ENCODE results near the gene HOXC5. TPM values are rescaled to one million over a fixed set of nuclear protein-coding genes. Genes with fewer than 3 reads are reported as not detected.

HOXC5 gene
- total RNA-seq, 2 experiments from 2014 or later, result not detected

- Mint-ChIP-seq H3K4me1 (peaks cover 22% of the 10 kb centered on the region), H3K4me3 (no peak overlapping the region), H3K27me3 (peaks cover 87% of the 10 kb centered on the region), H3K27ac (no peak overlapping the region), H3K9me3 (ENCODE audit: low read depth) (no peaks in the 10 kb centered on the region), H3K36me3 (no peaks in the 10 kb centered on the region)
- DNase-seq (no peak), ATAC-seq (no peak)
- CTCF ChIA-PET, result interaction anchor here (0.9 to 1.3 kb wide), 6 partner anchors 9 to 152 kb away, joined by 3 to 6 read pairs (median 4); partner anchors contain the start of genes HOXC5 and HOXC9
These were observed 22.7 kb downstream of the HOXC5 start for GRCh38 chr12:54055552-54055951.

DNA sequence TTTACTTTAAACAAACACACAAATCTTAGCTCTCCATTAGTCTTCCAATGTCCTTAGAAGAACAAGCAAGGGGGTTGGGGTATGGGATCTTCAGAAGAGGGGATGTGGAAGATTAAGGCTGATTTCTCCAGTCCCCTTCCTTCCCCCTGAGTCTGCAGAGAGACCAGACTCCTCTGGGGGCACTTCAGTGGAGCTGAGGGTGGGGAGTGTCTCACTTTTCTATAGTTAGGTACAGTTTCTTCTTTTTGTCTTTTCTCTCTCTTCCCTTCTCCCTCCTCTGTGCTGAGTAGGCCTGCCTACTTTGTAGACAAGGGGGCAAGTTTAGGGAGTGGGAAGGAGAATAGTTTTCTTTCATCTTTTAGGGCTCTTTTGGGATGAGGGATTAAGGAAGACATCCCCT, 23.3 kb downstream of the HOXC5 start:
- DNase-seq (no peak), ATAC-seq (no peak)
- no peak overlapping the region for H3K4me3 Mint-ChIP-seq
- CTCF ChIA-PET, result interaction anchor here (0.9 to 1.3 kb wide), 6 partner anchors 8 to 152 kb away, joined by 3 to 6 read pairs (median 4); partner anchors contain the start of genes HOXC5 and HOXC9
- no peak overlapping the region for H3K27ac Mint-ChIP-seq
- no peaks in the 10 kb centered on the region for H3K9me3 Mint-ChIP-seq (ENCODE audit: low read depth)
- peaks cover 87% of the 10 kb centered on the region for H3K27me3 Mint-ChIP-seq
- peaks cover 21% of the 10 kb centered on the region for H3K4me1 Mint-ChIP-seq
- H3K36me3 Mint-ChIP-seq, result no peaks in the 10 kb centered on the region

DNA sequence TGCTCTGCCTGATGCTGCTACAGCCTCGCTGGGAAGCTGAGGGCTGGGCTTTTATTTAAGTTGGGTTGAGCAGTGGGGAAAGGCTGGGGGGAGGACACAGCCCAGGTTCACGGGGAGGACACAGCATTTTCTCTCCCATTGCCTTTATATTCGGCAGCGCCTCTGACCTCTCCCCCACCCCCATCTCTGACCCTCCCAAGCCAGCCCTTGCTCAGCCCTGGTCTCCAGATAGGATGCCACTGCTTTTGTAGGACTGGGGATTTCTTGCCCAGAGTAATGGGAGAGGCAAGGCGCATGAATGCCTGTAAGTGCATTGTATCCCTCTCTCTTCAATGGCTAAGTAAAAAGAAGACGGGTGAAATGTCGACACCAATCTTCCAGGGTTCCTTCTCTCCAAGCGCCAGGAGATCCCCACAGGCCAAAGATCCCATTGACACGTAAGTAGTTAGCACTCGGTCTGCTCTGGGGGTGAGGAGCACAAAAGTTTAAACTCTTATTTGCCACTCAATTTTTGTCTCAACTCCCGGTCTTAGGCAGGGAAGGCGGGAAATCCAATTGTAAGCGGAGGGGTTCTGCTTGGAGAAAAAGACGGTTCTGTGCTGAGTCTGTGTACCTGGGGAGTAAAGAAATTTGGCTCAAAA, 25.4 kb downstream of the HOXC5 start:
- ATAC-seq, result no peak
- Mint-ChIP-seq H3K36me3 (no peaks in the 10 kb centered on the region), H3K9me3 (ENCODE audit: low read depth) (no peaks in the 10 kb centered on the region), H3K27ac (no peak overlapping the region), H3K4me3 (no peak overlapping the region), H3K4me1 (peaks cover 9% of the 10 kb centered on the region), H3K27me3 (peaks cover 87% of the 10 kb centered on the region)
- no peak for DNase-seq
- CTCF ChIA-PET, result interaction anchor here (2.2 kb wide), 1 partner anchor 156 kb away, joined by 6 read pairs; no protein-coding TSS in a partner anchor

GRCh38 chr12:54059668-54060067, 26.8 kb downstream of the HOXC5 start:
- Mint-ChIP-seq H3K4me3 (no peak overlapping the region), H3K27me3 (peaks cover 90% of the 10 kb centered on the region), H3K27ac (no peak overlapping the region), H3K36me3 (no peaks in the 10 kb centered on the region), H3K4me1 (peaks cover 4% of the 10 kb centered on the region), H3K9me3 (ENCODE audit: low read depth) (no peaks in the 10 kb centered on the region)
- ATAC-seq (no peak), DNase-seq (no peak)
- CTCF ChIA-PET, result interaction anchor here (0.7 to 2.2 kb wide), 6 partner anchors 19 to 155 kb away, joined by 3 to 6 read pairs (median 4); partner anchors contain the start of genes HOXC10 and HOXC5

- no peak overlapping the region for H3K4me3 Mint-ChIP-seq
- H3K27me3 Mint-ChIP-seq, result peaks cover 85% of the 10 kb centered on the region
- H3K4me1 Mint-ChIP-seq, result peaks cover 1% of the 10 kb centered on the region
- no peak overlapping the region for H3K27ac Mint-ChIP-seq
- no peaks in the 10 kb centered on the region for H3K9me3 Mint-ChIP-seq (ENCODE audit: low read depth)
- ATAC-seq (no peak), DNase-seq (no peak)
- CTCF ChIA-PET, result interaction anchor here (1.5 to 2.2 kb wide), 3 partner anchors 131 to 154 kb away, joined by 5 to 6 read pairs (median 5); no protein-coding TSS in a partner anchor
- no peaks in the 10 kb centered on the region for H3K36me3 Mint-ChIP-seq
These were observed 27.5 kb downstream of the HOXC5 start for GRCh38 chr12:54060174-54060974.

DNA sequence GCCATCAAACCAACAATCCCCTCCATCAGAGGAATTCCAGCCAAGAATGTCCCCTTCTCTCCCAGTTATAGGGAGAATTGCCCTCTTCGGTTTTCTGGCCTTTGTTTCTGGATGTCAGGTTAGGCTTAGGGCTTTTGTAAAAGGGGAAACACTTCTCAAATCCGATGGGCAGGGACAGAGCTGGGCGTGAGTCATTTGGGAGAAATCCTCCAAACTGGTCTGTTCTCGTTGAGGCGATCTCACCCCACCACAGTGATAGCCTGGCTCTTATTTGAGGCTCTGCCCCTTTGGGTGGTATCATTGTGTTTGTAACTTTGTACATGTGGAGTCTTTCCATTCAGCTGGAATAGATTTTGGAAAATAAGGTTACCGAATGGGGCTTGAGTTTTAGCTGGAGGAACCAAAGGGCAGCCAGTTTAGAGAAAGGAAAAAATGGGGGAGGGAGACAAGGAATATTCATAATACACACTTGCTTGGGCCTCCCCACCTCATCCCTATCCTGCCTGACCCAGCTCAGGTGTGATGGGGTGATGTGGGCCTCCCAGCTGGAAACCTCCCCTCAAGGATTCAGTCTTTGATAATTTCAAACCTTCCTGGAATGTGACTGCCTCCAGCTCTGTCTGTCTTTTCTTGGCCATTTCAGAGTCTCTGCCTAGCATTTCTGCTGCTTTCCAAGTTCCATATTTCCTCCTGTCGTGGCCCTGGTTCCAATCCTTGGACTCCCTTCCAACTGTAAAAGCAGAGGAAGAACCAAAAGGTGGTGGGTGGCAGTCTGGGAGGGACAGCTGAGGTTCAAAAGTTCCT, 28.3 kb downstream of the HOXC5 start:
- CTCF ChIA-PET, result interaction anchor here (0.8 kb wide), 1 partner anchor 8 kb away, joined by 3 read pairs; no protein-coding TSS in a partner anchor
- H3K4me1 Mint-ChIP-seq, result no peaks in the 10 kb centered on the region
- ATAC-seq (no peak), DNase-seq (no peak)
- no peaks in the 10 kb centered on the region for H3K36me3 Mint-ChIP-seq
- H3K27me3 Mint-ChIP-seq, result peaks cover 82% of the 10 kb centered on the region
- no peak overlapping the region for H3K27ac Mint-ChIP-seq
- no peaks in the 10 kb centered on the region for H3K9me3 Mint-ChIP-seq (ENCODE audit: low read depth)
- no peak overlapping the region for H3K4me3 Mint-ChIP-seq

DNA sequence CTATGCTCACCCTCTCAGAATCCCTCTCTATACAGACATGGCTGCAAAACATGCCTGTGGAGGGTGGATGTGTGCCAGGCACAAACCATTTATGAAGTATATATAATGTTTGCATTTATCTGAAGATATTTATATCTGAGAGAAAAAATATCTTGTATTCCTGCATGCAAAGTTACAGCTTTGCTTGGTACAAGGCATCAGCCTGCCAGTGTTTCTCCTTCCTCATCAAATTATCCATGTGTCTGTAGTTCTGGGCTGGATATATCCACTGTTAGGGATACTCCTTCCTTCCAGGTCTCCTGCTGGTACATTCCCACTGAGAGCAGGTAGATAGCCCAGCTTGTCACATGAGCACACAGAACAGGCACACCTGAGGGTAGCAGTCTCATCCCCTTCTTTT, 32.8 kb downstream of the HOXC5 start:
- H3K4me3 Mint-ChIP-seq, result no peak overlapping the region

DNA sequence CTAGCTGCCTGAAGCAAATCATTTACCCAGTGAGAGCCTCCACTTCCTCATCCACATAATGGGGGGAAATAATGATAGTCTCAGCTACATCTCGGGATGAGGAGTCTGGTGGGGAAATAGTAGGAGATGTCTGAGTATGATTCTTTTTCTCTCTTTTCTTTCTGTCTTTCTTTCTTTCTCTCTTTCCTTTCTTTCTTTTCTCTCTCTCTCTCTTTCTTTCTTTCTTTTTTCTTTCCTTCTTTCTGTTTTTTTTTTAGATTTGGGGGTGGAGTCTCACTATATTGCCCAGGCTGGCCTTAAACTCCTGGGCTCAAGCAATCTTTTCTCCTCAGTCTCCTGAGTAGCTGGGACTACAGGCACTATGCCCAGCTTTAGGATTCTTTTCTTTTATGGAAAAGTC, 33.6 kb downstream of the HOXC5 start:
- Mint-ChIP-seq H3K36me3 (no peaks in the 10 kb centered on the region), H3K4me3 (no peak overlapping the region), H3K27me3 (peaks cover 65% of the 10 kb centered on the region), H3K9me3 (ENCODE audit: low read depth) (no peaks in the 10 kb centered on the region), H3K4me1 (no peaks in the 10 kb centered on the region), H3K27ac (no peak overlapping the region)
- ATAC-seq, result no peak
- CTCF ChIA-PET, result interaction anchor here (1.6 kb wide), 1 partner anchor 10 kb away, joined by 3 read pairs; no protein-coding TSS in a partner anchor
- DNase-seq, result no peak

More for the DNA sequence above, 32.8 kb downstream of the HOXC5 start:
- no peak overlapping the region for H3K27ac Mint-ChIP-seq
- DNase-seq (no peak), ATAC-seq (no peak)
- H3K9me3 Mint-ChIP-seq (ENCODE audit: low read depth), result no peaks in the 10 kb centered on the region
- no peaks in the 10 kb centered on the region for H3K4me1 Mint-ChIP-seq
- CTCF ChIA-PET, result interaction anchor here (0.7 to 0.9 kb wide), 2 partner anchors 10 to 142 kb away, joined by 3 read pairs; no protein-coding TSS in a partner anchor
- peaks cover 65% of the 10 kb centered on the region for H3K27me3 Mint-ChIP-seq
- H3K36me3 Mint-ChIP-seq, result no peaks in the 10 kb centered on the region

GRCh38 chr12:54068418-54069070, 35.7 kb downstream of the HOXC5 start:
- DNase-seq, result no peak
- H3K4me1 Mint-ChIP-seq, result no peaks in the 10 kb centered on the region
- CTCF ChIA-PET, result no interaction called here
- no peak for ATAC-seq
- no peaks in the 10 kb centered on the region for H3K9me3 Mint-ChIP-seq (ENCODE audit: low read depth)
- no peak overlapping the region for H3K27ac Mint-ChIP-seq
- peaks cover 58% of the 10 kb centered on the region for H3K27me3 Mint-ChIP-seq
- H3K4me3 Mint-ChIP-seq, result no peak overlapping the region
- H3K36me3 Mint-ChIP-seq, result no peaks in the 10 kb centered on the region

- Mint-ChIP-seq H3K27ac (no peak overlapping the region), H3K4me3 (no peak overlapping the region), H3K27me3 (peaks cover 38% of the 10 kb centered on the region), H3K9me3 (ENCODE audit: low read depth) (no peaks in the 10 kb centered on the region), H3K36me3 (no peaks in the 10 kb centered on the region), H3K4me1 (no peaks in the 10 kb centered on the region)
- DNase-seq (no peak), ATAC-seq (no peak)
- CTCF ChIA-PET, result interaction anchor here (1.1 to 1.4 kb wide), 2 partner anchors 19 to 120 kb away, joined by 3 read pairs; partner anchors contain the start of gene HOXC4
These were observed 39.1 kb downstream of the HOXC5 start for GRCh38 chr12:54071942-54072341.

DNA sequence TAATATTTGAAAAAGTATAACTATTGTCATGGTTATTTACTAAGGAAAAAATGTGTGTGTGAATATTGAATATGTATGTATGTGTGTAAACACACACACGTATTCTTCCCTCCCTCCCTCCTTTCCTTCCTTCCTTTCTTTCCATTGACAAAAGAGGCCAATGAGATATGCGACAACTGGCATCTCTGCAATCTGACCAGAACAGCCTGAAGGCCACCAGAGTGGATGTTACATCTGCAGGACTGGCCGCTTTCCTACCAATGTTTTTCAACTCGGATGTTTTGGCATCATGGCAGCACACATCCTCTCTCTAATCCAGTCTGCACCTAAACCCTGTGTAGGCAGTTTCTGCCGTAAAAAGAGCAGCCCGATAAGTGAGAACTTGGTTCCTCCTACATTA, 41.5 kb downstream of the HOXC5 start:
- Mint-ChIP-seq H3K27me3 (peaks cover 31% of the 10 kb centered on the region), H3K4me1 (no peaks in the 10 kb centered on the region), H3K9me3 (ENCODE audit: low read depth) (no peaks in the 10 kb centered on the region), H3K36me3 (no peaks in the 10 kb centered on the region), H3K4me3 (no peak overlapping the region), H3K27ac (no peak overlapping the region)
- CTCF ChIA-PET, result no interaction called here
- ATAC-seq (no peak), DNase-seq (no peak)

GRCh38 chr12:54075409-54075808, 42.6 kb downstream of the HOXC5 start:
- CTCF ChIA-PET, result interaction anchor here (1.0 to 1.1 kb wide), 2 partner anchors 10 to 43 kb away, joined by 3 read pairs; partner anchors contain the start of gene HOXC5
- Mint-ChIP-seq H3K27me3 (peaks cover 24% of the 10 kb centered on the region), H3K4me3 (no peak overlapping the region), H3K27ac (no peak overlapping the region), H3K4me1 (peaks cover 2% of the 10 kb centered on the region), H3K9me3 (ENCODE audit: low read depth) (no peaks in the 10 kb centered on the region), H3K36me3 (no peaks in the 10 kb centered on the region)
- DNase-seq (no peak), ATAC-seq (no peak)

All from activated CD8-positive, alpha-beta memory T cell treated with anti-CD3 and anti-CD28 coated beads, Interleukin-2, amount 10 ng/mL, durations not matched to agents 7 days and 5 days (primary cell).